HG03045 (cell line): ENCODE measurements around the gene SEC23IP.

Experiments
- ATAC-seq: cut with Tn5 transposase; IDR thresholded peaks from one replicate; pipeline ENCODE4 v1.9.1; 2021; ENCODE audit warnings: mild to moderate bottlenecking, moderate library complexity; ENCODE audit not compliant: unreplicated experiment

SEC23IP gene

DNA sequence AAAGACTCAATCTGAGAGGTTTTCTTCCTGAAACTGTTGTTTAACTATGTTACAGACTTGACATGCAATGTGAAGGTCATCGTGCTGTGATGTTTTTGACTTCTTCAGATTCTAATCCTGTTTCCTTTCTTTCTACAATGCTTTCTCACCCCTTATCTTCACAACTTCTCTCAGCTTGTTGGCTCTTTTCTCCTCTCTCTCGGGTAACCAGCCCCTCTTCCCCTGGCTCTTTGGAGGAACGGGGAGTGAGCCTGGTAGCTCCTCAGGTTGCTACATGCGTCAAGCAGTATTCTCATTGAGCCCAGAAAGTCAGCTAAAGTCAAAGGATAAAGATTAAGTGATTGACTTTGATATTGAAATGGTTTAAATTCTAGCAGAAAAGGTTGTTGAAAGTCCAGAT lies 40.1 kb downstream of the SEC23IP start:
- ATAC-seq = no peak

DNA sequence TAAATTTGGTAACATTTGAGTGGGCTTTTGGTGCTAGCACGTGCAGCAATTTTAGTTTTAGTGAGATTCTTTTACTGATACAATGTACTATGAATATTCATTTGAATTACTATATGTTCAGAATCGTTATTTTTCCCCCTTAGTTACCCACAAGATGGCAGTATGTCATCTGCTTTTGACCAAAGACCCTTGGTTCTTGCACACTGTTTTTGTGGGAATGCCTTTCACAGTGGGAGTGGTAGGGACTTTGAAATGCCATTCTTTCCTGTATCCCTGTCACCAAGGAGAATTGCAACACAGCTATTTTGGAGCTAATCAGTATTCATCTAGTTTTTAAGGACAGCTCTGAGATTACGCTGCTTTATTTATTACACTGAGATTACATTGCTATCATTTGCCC lies 40.6 kb downstream of the SEC23IP start:
- no peak for ATAC-seq

DNA sequence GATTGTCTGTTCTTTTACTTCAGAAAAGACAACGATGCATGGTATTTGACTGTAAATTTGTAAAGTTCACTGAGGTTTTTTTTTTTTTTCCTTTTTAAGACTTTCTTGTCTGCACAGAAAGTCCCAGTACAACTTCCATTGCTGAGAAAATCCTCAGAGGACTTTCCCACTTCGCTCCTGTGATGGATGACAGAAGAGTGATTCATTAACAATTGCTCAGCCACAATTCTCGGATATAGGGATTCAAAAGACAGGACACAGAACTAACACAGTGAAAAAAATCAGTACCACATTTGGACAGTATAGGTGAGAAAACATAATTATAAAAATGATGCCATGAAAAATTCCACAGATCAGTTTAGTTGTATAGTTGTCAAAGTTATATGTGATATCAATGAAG lies 48.0 kb downstream of the SEC23IP start:
- no peak for ATAC-seq

DNA sequence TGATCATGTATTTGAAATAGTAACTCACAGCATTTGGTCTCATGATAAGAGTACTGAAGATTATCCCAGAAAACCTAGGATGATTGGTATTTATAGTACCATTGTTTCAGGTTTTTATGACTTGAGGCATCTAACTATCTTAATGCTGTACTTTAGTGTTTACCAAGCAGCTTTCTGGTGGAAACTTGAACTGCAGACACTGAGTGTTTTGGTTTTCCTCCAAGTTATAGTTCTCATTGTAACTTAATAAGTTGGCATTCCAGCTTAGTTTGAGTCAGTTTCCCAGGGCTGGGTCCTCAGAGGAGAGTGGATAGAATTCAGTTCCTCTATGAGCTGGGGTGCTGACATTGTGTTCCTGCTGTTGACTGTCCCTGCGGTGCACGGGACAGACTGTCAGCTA lies 50.4 kb downstream of the SEC23IP start:
- no peak for ATAC-seq

DNA sequence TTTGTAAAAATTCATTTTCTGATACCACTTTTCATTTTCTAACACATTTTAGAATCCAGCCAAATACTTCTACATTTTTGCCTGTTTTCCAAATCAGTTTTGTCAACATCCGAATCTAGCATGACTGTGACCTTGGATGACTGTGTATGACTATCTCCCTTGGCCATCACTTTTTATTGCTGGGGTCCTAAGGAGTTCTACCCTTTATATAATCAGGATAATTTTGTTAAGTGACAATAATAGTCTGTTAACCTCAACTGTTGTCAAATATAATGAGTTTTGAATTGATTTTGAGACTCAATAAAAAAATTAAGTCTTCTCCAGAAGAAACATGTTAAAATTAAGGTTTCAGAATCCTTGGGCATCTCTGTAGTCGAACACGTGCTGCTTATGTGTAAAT lies 53.3 kb downstream of the SEC23IP start:
- ATAC-seq = no peak

DNA sequence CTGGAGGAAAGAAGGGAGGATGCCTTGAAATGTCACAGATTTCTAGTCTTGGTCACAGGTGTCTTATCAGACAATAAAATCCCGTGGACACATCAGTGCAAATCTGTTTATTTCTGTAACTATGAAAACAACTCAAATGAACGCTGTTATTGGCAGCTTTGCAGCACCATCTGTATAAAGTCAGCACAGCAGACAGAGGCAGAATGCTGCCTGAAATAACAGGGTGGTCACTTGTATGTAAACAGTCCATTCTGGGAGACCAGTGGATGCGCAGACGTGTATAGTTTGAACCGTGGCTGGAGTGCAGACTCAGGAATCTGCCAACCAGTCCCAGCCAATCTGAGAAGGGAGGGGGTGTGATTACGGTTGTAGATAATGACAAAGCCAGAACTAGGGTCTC lies 54.8 kb downstream of the SEC23IP start:
- ATAC-seq = no peak

DNA sequence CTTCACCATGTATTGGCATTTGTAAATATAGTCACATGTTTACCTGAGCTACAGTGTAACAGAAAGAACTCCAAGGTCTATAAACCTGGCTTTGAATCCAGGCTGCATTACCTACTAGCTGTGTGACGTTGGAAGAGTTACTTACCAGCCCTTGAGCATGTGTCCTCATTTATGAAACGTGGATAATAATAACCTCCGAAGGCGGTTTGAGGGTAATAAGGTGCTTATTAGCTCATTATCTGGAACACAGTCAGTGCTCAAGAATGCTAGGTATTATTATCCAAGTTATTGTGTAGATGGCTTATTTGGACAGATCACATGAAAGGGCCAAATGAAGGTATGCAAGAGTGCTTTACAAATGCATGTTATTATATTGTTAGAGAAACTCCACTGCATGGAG lies 64.9 kb downstream of the SEC23IP start:
- no peak for ATAC-seq

DNA sequence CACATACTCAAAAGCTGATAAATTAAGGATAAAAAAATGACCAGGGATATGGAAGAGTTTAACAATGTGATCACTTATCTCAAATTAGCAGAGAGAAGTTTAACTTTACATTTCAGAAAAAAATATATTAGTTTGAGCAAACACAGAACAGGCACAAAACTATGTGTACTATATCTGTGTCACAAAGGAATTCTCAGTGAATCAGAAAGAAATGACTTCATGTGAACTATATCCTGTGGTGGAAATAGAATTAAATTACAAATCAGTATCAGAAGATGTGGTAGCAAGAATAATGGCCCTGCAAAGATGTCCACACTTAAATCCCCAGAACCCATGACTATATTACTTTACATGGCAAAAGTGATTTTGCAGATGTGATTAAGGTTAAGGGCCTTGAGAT lies 70.3 kb downstream of the SEC23IP start:
- no peak for ATAC-seq

DNA sequence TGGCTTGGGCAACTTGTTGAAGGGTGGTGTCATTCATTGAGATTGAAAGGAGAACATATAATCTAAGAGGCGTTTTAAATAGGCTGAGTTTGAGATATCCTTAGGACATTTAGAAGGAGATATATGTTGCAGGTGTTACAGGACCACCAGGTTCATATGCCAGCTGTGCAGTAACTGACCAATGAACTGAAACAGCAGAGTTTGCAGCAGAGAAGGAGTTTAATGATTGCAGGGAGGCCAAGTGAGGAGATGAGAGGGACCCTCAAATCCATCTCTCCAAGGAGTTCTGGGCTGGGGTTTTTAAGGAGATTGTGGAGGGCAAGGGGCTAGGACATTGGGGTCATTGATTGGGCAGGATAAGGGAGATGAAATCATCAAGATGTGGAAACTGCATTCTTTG lies 74.5 kb downstream of the SEC23IP start:
- ATAC-seq = no peak

DNA sequence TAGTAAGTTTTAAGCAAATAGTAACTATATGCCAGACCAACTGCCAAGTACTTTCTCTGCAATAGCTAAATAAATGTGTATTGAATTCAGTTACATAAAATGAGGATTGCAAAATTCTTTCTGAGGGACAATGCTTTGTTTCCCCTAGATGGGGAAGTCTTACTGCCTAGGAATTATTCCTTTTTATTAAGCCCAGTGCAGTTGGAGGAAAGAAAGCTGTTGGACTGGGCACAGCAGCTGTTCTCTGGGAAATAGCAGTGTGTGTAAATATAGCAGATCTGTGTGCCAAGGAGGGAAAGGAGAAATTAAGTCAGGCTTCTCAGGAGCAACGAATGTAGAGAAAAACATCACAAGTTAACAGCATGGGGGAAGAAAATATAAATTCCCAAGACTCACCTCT lies 77.1 kb downstream of the SEC23IP start:
- no peak for ATAC-seq

DNA sequence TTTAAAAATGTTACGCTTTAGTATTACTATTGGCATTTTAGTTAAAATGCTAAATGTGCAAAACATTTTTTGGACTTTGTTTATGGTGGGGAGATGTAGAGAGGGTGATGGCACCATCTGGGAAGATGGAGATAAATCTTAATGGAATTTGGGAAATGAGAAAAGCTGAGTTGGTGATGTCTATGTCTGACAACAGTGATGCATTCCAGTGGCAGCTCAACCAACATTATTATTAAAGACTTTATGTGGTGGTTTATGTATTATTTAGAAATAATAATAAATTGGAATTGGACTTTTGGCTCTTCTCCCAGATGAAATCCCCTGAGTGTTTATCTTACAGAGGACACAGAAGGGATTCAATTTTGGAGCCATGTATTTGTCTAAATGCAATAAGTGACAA lies 77.6 kb downstream of the SEC23IP start:
- ATAC-seq = no peak

DNA sequence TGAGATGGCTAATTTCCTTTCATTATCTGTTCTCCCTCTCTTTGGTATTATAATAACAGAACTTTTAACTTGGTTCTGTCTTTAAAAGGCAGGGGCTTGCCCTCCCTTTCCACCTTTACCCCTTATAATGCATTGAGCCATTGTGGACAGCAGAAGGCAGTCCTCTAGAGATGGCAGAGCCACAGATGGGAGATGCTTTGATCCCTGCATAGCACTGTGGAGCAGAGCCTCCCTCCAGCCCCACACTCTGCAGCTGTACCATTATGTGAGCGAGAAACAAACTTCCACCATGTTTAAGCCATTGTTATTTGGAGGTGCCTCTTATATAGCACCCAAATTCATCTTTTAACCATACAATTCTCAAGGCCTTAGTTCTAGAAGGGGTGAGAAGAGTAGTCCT lies 78.4 kb downstream of the SEC23IP start:
- ATAC-seq = no peak

DNA sequence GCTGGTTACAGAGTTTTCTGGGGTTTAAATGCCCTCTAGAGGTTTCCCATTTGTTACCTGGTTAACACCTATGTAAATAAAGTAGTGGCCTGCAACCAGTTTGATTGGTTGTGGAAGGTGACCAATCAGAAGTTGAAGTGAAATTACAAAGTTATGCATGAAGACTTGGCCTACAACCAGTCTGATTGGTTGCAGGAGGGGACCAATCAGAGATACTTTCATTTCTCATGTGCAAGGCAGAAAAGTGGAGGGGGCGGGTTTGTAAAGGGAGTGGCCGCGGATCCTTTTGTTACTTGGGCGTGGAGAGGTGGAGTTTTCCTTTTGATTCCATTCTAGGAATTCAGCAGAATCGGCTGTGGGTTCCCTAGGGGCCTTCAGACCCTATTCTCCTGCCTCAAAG lies 80.8 kb downstream of the SEC23IP start:
- no peak for ATAC-seq

DNA sequence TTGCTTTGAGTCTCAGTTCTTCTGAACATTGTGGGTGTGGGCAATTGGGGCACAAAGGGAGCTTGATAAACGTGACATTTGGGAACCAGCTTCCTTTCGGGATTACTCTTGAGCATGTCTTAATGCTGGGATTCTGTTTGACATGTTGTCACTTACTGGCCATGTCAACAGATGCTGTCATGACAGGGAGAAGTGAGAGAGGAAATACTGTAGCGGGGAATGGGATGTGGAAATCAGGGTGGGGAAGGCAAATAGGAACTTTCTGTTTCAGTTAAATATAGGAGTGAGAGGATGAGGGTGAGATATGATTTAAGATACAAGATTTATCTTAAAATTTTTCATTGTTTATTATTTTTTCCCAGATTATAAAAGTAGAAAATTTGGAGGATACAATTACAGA lies 83.9 kb downstream of the SEC23IP start:
- ATAC-seq = no peak

DNA sequence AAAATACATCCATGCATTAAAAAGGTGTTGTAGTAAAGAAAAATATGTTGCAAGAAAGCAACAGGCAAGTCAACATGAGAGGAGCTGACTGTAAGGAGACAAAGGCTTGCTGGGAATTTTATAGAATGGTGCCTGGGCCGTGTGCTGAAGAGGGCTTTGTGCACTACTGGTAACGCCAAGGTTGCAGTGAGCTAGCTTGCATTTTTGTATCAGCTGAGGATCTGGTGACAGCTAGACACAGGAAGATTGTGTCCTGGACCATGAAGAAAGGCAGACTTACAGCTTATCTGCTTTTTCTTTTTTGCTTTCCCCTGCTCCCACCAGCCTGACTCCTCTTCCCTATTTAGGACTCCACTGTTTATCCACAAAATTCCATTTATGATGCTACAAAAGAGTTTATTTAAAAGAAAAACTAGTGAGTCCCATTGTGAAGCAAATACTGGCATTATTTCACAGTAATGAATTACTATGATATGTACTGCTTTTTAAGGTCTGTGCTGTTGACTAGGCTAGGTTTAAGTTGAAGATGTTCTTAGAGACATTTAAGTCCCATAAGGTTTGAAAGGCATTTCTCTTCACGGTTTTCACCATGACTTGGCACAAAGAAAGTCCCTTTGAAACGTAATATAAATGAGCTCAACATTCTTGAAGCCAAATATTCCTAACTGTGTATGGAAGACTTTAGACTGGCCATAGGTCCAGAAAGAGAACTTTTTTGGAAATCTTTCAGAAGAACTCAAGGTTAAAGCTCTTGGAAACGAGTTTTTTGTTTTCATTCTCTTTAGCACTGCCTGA lies 88.6 kb downstream of the SEC23IP start:
- ATAC-seq = no peak

DNA sequence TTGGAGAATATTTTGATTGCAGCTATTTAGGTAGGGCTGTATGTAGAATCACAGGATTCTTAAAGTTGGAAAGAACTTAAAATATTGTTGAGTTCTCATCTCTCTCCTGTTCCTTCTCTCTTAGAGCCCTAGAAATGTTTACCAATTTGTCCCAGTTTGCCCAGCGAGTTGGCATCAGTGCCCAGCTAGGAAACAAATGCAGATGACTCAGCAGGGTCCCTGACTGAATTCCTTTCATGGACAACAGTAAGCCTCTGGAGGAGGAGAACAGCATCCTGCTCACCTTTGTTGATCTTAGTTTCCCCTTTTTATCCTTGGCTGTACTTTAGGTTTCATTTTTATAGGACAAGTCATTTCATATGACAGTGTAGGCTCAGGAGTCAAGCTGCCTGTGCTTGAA lies 89.3 kb downstream of the SEC23IP start:
- ATAC-seq = no peak

DNA sequence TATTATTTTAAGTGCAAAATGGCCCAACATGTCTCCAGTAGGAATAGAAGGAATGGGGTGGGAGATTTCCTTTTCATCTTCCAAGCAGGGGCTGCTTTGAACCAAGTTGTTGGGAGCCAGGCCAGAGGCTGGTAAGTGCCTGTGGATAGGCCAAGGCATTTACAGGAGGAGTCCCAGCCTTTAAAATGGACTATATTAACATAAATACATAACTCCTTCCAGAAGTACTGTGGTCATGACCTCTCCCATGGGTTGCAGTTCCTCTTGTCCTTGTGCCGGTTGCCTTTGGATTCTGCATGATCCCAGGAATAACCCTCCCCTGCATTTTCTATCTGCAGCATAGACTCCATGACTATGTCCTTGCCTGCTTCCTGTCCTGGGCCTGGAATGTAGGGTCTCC lies 95.8 kb downstream of the SEC23IP start:
- no peak for ATAC-seq

DNA sequence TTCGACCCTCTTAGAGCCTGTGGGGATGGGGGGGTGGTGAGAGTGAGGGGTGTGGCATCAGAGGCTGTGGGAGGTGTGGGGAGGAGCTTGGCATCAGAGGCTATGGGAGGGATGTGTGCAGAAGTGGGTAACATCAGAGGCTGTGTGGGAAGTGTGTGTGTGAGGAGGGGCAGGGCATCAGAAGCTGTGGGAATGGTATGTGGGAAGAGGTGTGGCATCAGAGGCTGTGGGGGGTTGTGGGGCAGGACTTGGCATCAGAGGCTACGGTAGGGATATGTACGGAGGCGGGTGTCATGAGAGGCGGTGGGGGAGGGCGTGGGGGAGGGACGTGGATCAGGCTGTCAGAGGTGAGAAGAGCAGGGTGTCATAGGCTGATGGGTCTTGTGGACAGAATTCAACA lies 97.4 kb downstream of the SEC23IP start:
- ATAC-seq = no peak

DNA sequence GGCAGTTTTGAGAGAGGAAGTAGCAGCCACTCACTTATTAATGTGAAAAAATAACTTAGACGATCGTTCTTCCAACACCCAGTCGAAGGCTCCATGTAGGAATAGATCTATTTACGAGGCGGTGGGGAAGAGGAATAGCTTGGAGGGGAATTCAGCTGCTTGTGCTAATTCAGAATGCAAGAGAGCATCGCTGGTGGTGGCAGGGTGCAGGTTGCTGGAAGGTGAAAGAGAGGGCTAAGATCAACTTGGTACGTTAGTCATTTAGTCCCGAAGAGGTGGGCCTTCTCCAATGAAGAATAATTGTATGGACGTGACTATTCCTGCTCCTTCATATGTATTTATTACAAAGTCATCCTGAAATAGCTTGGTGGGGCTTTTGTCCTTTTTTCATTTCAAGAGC lies 98.5 kb downstream of the SEC23IP start:
- ATAC-seq = no peak

DNA sequence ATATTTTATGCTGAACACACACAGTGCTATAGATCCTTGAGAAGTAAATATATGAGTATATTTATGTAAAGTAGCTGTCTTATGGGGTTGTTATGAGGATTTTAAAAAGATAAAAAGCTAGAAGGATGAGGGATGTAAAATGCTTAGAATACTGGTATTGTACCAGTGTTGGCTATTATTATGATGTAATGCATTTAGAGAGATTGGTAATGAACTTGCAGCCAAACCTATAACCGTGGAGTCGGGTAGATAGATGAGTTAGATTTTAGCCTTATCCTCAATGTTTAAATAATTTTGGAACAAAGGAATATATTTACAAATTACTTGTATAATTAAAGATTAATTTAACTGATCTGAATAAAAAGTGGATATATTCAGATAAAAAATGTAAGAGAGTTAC lies 99.3 kb downstream of the SEC23IP start:
- ATAC-seq = no peak
